Neural progenitor cell (in vitro differentiated cells): ENCODE results near the gene CDC20B. TPM values are rescaled to one million over a fixed set of nuclear protein-coding genes. Genes with fewer than 3 reads are reported as not detected.

ENCODE experiments used
- DNase-seq: peaks from one replicate; pipeline ENCODE4 v3.0.0-alpha.2; 2016; ENCODE audit warnings: low spot score
- H2AFZ ChIP-seq: fragments of 200-600 bp; sonication (generic); replicated peaks from 2 replicates; pipeline ENCODE4 v1.6.1; 2016; ENCODE audit warnings: antibody characterized with exemption
- H3F3A ChIP-seq: fragments of 200-600 bp; sonication (generic); 2 replicates; pipeline ENCODE4 v1.6.1; 2016; ENCODE audit warnings: antibody characterized with exemption, low read depth
- H3K27ac ChIP-seq: fragments of 200-600 bp; sonication (generic); 2 replicates; pipeline ENCODE4 v1.5.1; 2016; ENCODE audit warnings: mild to moderate bottlenecking
- H3K27me3 ChIP-seq: fragments of 200-600 bp; sonication (generic); 2 replicates; pipeline ENCODE4 v1.6.1; 2016; ENCODE audit warnings: mild to moderate bottlenecking, moderate library complexity
- H3K36me3 ChIP-seq: fragments of 200-600 bp; sonication (generic); 2 replicates; pipeline ENCODE4 v1.5.1; 2016
- H3K4me1 ChIP-seq: fragments of 200-600 bp; sonication (generic); 2 replicates; pipeline ENCODE4 v1.6.1; 2016; ENCODE audit warnings: mixed run types
- H3K4me2 ChIP-seq: fragments of 200-600 bp; sonication (generic); 2 replicates; pipeline ENCODE4 v1.6.1; 2016
- H3K4me3 ChIP-seq: fragments of 200-600 bp; sonication (generic); 2 replicates; pipeline ENCODE4 v1.5.1; 2016
- H3K79me2 ChIP-seq: fragments of 200-600 bp; sonication (generic); 2 replicates; pipeline ENCODE4 v1.6.1; 2016; ENCODE audit warnings: low read depth
- H3K9ac ChIP-seq: fragments of 200-600 bp; sonication (generic); 2 replicates; pipeline ENCODE4 v1.6.1; 2016
- H3K9me3 ChIP-seq: fragments of 200-600 bp; sonication (generic); 2 replicates; pipeline ENCODE4 v1.5.1; 2016; ENCODE audit warnings: low read depth
- H4K20me1 ChIP-seq: fragments of 200-600 bp; sonication (generic); 2 replicates; pipeline ENCODE4 v1.6.1; 2016; ENCODE audit warnings: low read depth
- H3K27ac Mint-ChIP-seq: 3 replicates; pipeline ENCODE4 v1.8.0; 2021; ENCODE audit warnings: mixed read lengths
- H3K27me3 Mint-ChIP-seq: 2 replicates; pipeline ENCODE4 v1.8.0; 2022; ENCODE audit warnings: low read depth, mild to moderate bottlenecking, inconsistent platforms, moderate library complexity, mixed read lengths; ENCODE audit not compliant: insufficient read depth
- H3K36me3 Mint-ChIP-seq: 3 replicates; pipeline ENCODE4 v1.8.0; 2021; ENCODE audit warnings: mixed read lengths
- H3K4me1 Mint-ChIP-seq: 3 replicates; pipeline ENCODE4 v1.8.0; 2021; ENCODE audit warnings: mixed read lengths
- H3K4me3 Mint-ChIP-seq: 3 replicates; pipeline ENCODE4 v1.8.0; 2021; ENCODE audit warnings: mild to moderate bottlenecking, moderate library complexity, mixed read lengths
- H3K9me3 Mint-ChIP-seq: 3 replicates; pipeline ENCODE4 v1.8.0; 2020; ENCODE audit warnings: mixed read lengths
- EZH2 ChIP-seq: fragments of 200-600 bp; sonication (generic); IDR thresholded peaks from 2 replicates; pipeline ENCODE4 v1.6.1; 2017; ENCODE audit warnings: antibody characterized with exemption, mild to moderate bottlenecking, moderate library complexity
- EZH2phosphoT487 ChIP-seq: fragments of 200-600 bp; sonication (generic); IDR thresholded peaks from 2 replicates; pipeline ENCODE4 v1.6.1; 2017; ENCODE audit warnings: antibody characterized with exemption
- total RNA-seq: library from RNA; depleted of rRNA; stranded (reverse); fragments of >200 nt; gene quantifications from 2 replicates; pipeline ENCODE4 v1.2.3, GENCODE V29; 2015; ENCODE audit warnings: low replicate concordance
- TF ChIP-seq, protein P1 (sequence below): fragments of 200-600 bp; sonication (generic); IDR thresholded peaks from 2 replicates; pipeline ENCODE4 v1.5.1; 2017; ENCODE audit warnings: antibody characterized with exemption, mild to moderate bottlenecking

CDC20B gene
- total RNA-seq, 1 donor from 2014 or later: not detected

DNA sequence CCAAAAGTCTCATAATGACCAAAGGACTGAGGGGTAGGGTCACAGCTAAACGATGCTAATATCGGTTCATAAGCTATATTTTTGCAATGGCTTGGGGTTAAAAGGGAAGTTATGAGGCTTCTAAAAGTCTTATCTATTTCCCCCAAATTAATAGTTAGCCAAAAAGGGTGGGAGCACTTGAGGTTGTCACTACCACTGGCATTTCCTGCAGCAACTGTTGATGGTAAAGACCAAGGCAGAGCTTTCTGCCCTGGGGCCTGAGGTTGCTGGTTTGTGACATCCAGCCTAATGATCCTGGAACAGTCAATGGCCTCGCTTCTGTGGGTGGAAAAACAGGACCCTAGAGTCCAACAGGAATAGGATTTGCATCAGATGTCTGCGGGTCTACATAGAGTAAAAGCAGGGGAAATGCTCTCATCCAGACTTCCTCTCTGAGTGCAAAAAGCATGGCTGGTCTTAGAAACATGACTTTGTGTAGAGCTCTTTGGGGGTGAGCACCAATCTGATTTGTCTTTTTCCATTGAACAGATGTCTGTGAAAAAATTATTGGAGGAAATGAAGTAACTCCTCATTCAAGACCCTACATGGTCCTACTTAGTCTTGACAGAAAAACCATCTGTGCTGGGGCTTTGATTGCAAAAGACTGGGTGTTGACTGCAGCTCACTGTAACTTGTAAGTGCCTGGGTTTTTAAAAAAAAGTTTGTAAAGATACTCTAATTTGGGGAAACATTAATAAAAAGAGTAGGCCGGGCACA is 67.9 kb downstream of the CDC20B start:
- Histone ChIP-seq H3K4me1 (peaks cover 16% of the 10 kb centered on the region), H2AFZ (no peak overlapping the region), H4K20me1 (no peaks in the 10 kb centered on the region), H3K27ac (no peak overlapping the region), H3K9me3 (no peaks in the 10 kb centered on the region), H3K36me3 (no peaks in the 10 kb centered on the region), H3K9ac (no peak overlapping the region), H3K4me3 (no peak overlapping the region), H3K27me3 (no peaks in the 10 kb centered on the region), H3F3A (peaks cover 10% of the 10 kb centered on the region), H3K79me2 (no peaks in the 10 kb centered on the region), H3K4me2 (no peak overlapping the region)
- H3K36me3 Mint-ChIP-seq: peaks cover 2% of the 10 kb centered on the region
- peaks cover 30% of the 10 kb centered on the region for H3K4me1 Mint-ChIP-seq
- no peak for DNase-seq
- H3K27ac Mint-ChIP-seq: peak overlapping the region; percentile 93
- TF ChIP-seq EZH2phosphoT487: no peak
- no peak for TF ChIP-seq EZH2
- TF ChIP-seq, protein P1, sequence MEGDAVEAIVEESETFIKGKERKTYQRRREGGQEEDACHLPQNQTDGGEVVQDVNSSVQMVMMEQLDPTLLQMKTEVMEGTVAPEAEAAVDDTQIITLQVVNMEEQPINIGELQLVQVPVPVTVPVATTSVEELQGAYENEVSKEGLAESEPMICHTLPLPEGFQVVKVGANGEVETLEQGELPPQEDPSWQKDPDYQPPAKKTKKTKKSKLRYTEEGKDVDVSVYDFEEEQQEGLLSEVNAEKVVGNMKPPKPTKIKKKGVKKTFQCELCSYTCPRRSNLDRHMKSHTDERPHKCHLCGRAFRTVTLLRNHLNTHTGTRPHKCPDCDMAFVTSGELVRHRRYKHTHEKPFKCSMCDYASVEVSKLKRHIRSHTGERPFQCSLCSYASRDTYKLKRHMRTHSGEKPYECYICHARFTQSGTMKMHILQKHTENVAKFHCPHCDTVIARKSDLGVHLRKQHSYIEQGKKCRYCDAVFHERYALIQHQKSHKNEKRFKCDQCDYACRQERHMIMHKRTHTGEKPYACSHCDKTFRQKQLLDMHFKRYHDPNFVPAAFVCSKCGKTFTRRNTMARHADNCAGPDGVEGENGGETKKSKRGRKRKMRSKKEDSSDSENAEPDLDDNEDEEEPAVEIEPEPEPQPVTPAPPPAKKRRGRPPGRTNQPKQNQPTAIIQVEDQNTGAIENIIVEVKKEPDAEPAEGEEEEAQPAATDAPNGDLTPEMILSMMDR: no peak
- H3K4me3 Mint-ChIP-seq: no peak overlapping the region
- peaks cover 4% of the 10 kb centered on the region for H3K27me3 Mint-ChIP-seq
- H3K9me3 Mint-ChIP-seq: no peaks in the 10 kb centered on the region

DNA sequence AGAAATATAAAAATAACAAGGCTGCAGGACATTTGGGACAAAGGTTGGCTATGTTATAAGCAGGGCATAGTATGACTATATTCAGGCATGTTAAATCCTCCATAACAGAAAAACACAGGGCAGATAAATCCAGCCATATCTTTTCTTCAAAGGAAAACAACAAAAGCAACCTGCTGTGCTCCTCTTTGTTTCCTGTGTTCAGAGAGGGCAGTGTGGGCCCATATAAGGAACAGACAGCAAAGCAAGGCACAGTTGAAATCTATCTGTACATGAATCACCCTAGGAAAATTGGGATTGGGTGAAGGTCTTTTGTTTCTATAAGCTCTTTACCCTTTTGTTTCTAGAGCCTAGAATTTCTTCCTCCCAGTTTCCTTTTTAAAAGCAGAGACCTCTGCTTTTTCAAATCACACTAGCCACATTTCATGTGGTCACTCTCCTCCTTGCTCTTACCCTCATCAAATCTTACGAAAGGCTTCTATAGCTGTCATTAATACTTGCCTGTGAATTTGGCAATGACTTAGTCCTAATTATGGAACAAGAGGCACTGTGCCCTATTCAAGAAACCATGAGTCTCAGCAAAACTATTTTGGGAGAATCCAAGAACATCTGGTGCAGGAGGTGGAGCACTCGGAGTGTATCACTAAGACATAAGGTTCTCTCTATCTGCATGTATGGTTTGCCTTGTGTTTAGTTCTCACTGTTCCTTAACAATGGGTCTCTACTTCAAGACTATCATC is 68.8 kb downstream of the CDC20B start:
- Histone ChIP-seq H3F3A (peaks cover 10% of the 10 kb centered on the region), H3K36me3 (no peaks in the 10 kb centered on the region), H3K4me1 (peaks cover 14% of the 10 kb centered on the region), H3K9me3 (no peaks in the 10 kb centered on the region), H3K27ac (no peak overlapping the region), H3K79me2 (no peaks in the 10 kb centered on the region), H3K4me2 (peak overlapping the region; percentile 31), H4K20me1 (no peaks in the 10 kb centered on the region), H3K9ac (no peak overlapping the region), H2AFZ (no peak overlapping the region), H3K4me3 (no peak overlapping the region), H3K27me3 (no peaks in the 10 kb centered on the region)
- Mint-ChIP-seq H3K36me3 (peaks cover 2% of the 10 kb centered on the region), H3K4me1 (peaks cover 26% of the 10 kb centered on the region), H3K27ac (peak overlapping the region; percentile 93), H3K4me3 (no peak overlapping the region), H3K27me3 (peaks cover 7% of the 10 kb centered on the region), H3K9me3 (peaks cover 4% of the 10 kb centered on the region)
- TF ChIP-seq EZH2 (no peak), EZH2phosphoT487 (no peak)
- TF ChIP-seq, protein P1: no peak
- DNase-seq: peak; percentile 57

DNA sequence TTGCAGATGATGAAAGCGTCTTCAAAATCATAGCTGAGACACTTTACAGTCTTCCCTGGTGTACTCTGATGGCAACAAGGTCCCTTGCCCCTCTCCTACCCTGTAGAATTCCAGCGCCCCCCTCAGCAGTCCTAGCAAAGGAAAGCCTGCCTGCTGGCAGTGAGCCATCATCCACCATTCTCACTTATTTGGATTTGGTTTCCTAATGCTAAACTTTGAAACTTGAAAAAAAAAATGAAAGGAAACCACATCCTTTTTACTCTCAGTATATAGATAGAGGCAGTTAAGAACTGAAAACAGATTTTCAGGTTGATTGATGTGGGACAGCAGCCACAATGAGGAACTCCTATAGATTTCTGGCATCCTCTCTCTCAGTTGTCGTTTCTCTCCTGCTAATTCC is 70.6 kb downstream of the CDC20B start, which contains the start of gene GZMA:
GZMA (plus strand) TSS at position 299 of the 400 bp plus-strand sequence; CDS start at position 336, 37 bp downstream.
- peaks cover 2% of the 10 kb centered on the region for H3K36me3 Mint-ChIP-seq
- Histone ChIP-seq H3K9me3 (no peaks in the 10 kb centered on the region), H3K27me3 (no peaks in the 10 kb centered on the region), H3K27ac (no peak within 1 kb of the TSS), H3K4me3 (no peak within 1 kb of the TSS), H3F3A (peaks cover 10% of the 10 kb centered on the region), H2AFZ (no peak within 1 kb of the TSS), H4K20me1 (no peaks in the 10 kb centered on the region), H3K4me2 (no peak within 1 kb of the TSS), H3K4me1 (peaks cover 14% of the 10 kb centered on the region), H3K36me3 (no peaks in the 10 kb centered on the region), H3K9ac (no peak within 1 kb of the TSS), H3K79me2 (no peaks in the 10 kb centered on the region)
- no peak within 1 kb of the TSS for H3K4me3 Mint-ChIP-seq
- H3K4me1 Mint-ChIP-seq: peaks cover 14% of the 10 kb centered on the region
- peaks cover 6% of the 10 kb centered on the region for H3K9me3 Mint-ChIP-seq
- peak within 1 kb of the TSS; percentile 50 for H3K27ac Mint-ChIP-seq
- H3K27me3 Mint-ChIP-seq: peaks cover 7% of the 10 kb centered on the region
- no peak for DNase-seq
- TF ChIP-seq, protein P1: no peak
- TF ChIP-seq EZH2phosphoT487: no peak
